Measurements from ENCODE around the gene CALD1. TPM values are rescaled to one million over a fixed set of nuclear protein-coding genes. Genes with fewer than 3 reads are reported as not detected.

Gene CALD1
- total and polyA plus RNA-seq, 4 donors = 48.0 to 226 (median 95.2) TPM

GRCh38 chr7:134777470-134777869 lies 2.0 kb upstream of the CALD1 start:
- no peak for DNase-seq (ENCODE audit: low spot score)
- 80% methylated on average over 3 of the region's 3 CpGs for WGBS
- Histone ChIP-seq H3K27ac (ENCODE audit: low read depth in 1 of 2, low read length in 2 of 2) (peak overlapping the region in 1 of 2 donors; percentile 46), H3K4me3 (ENCODE audit: low read depth in 1 of 3, low read length in 3 of 3) (no peak overlapping the region), H3K36me3 (ENCODE audit: control insufficient read depth in 4 of 4, insufficient read depth in 3 of 4, low read depth in 1 of 4, low read length in 3 of 4) (no peaks in the 10 kb centered on the region), H3K4me1 (ENCODE audit: control insufficient read depth in 4 of 4, insufficient read depth in 4 of 4, low read length in 3 of 4) (peaks cover 0 to 4% (median 0%) of the 10 kb centered on the region in 4 donors), H3K27me3 (ENCODE audit: control insufficient read depth in 4 of 4, insufficient read depth in 4 of 4, low read length in 3 of 4) (no peaks in the 10 kb centered on the region), H3K9ac (ENCODE audit: low read depth in 1 of 2, low read length in 2 of 2) (no peak overlapping the region), H3K9me3 (ENCODE audit: control insufficient read depth in 4 of 4, low read length in 3 of 4) (no peaks in the 10 kb centered on the region)
- TF ChIP-seq REST (IDR thresholded peaks at IDR 0.05) = no peak

GRCh38 chr7:134777908-134778580 lies 1.4 kb upstream of the CALD1 start:
- H3K4me1 ChIP-seq (ENCODE audit: control insufficient read depth in 4 of 4, insufficient read depth in 4 of 4, low read length in 3 of 4) = peaks cover 0 to 4% (median 0%) of the 10 kb centered on the region in 4 donors
- no peak overlapping the region for H3K4me3 ChIP-seq (ENCODE audit: low read depth in 1 of 3, low read length in 3 of 3)
- H3K27ac ChIP-seq (ENCODE audit: low read depth in 1 of 2, low read length in 2 of 2) = peak overlapping the region; percentile 29 to 46
- no peak for TF ChIP-seq MAX (IDR thresholded peaks at IDR 0.05)
- TF ChIP-seq TAF1 (conservative IDR thresholded peaks at IDR 0.05) = no peak
- WGBS = 68% methylated on average over 2 of the region's 2 CpGs
- no peak for DNase-seq (ENCODE audit: low spot score)
- no peak overlapping the region for H3K9ac ChIP-seq (ENCODE audit: low read depth in 1 of 2, low read length in 2 of 2)
- no peaks in the 10 kb centered on the region for H3K36me3 ChIP-seq (ENCODE audit: control insufficient read depth in 4 of 4, insufficient read depth in 3 of 4, low read depth in 1 of 4, low read length in 3 of 4)
- H3K27me3 ChIP-seq (ENCODE audit: control insufficient read depth in 4 of 4, insufficient read depth in 4 of 4, low read length in 3 of 4) = no peaks in the 10 kb centered on the region
- no peaks in the 10 kb centered on the region for H3K9me3 ChIP-seq (ENCODE audit: control insufficient read depth in 4 of 4, low read length in 3 of 4)

GRCh38 chr7:134779741-134780065 lies 269 bp downstream of the CALD1 start:
- Histone ChIP-seq H3K4me1 (ENCODE audit: control insufficient read depth in 4 of 4, insufficient read depth in 4 of 4, low read length in 3 of 4) (peaks cover 0 to 4% (median 0%) of the 10 kb centered on the region in 4 donors), H3K36me3 (ENCODE audit: control insufficient read depth in 4 of 4, insufficient read depth in 3 of 4, low read depth in 1 of 4, low read length in 3 of 4) (no peaks in the 10 kb centered on the region), H3K27me3 (ENCODE audit: control insufficient read depth in 4 of 4, insufficient read depth in 4 of 4, low read length in 3 of 4) (no peaks in the 10 kb centered on the region), H3K9ac (ENCODE audit: low read depth in 1 of 2, low read length in 2 of 2) (peak overlapping the region in 1 of 2 donors; percentile 52), H3K27ac (ENCODE audit: low read depth in 1 of 2, low read length in 2 of 2) (peak overlapping the region; percentile 36 to 53), H3K4me3 (ENCODE audit: low read depth in 1 of 3, low read length in 3 of 3) (peak overlapping the region; percentile 9 to 42 (median 34)), H3K9me3 (ENCODE audit: control insufficient read depth in 4 of 4, low read length in 3 of 4) (no peaks in the 10 kb centered on the region)
- DNase-seq (ENCODE audit: low spot score) = no peak
- WGBS = 14% methylated on average over 4 of the region's 4 CpGs
- TF ChIP-seq HNF4G (IDR thresholded peaks at IDR 0.05) (no peak), ATF3 (IDR thresholded peaks at IDR 0.05) (no peak), ZBTB33 (IDR thresholded peaks at IDR 0.05) (no peak), MAX (IDR thresholded peaks at IDR 0.05) (no peak), TAF1 (conservative IDR thresholded peaks at IDR 0.05) (no peak), SP1 (IDR thresholded peaks at IDR 0.05) (no peak), FOXA2 (IDR thresholded peaks at IDR 0.05) (no peak), RXRA (IDR thresholded peaks at IDR 0.05) (no peak), RAD21 (IDR thresholded peaks at IDR 0.05) (no peak), REST (IDR thresholded peaks at IDR 0.05) (no peak), EGR1 (IDR thresholded peaks at IDR 0.05; ENCODE audit: low read depth in 2 of 2) (no peak), GABPA (IDR thresholded peaks at IDR 0.05 in 1 of 2, conservative IDR thresholded peaks at IDR 0.05 in 1 of 2) (no peak), FOXA1 (IDR thresholded peaks at IDR 0.05) (no peak), NR2F2 (IDR thresholded peaks at IDR 0.05) (no peak), JUND (IDR thresholded peaks at IDR 0.05) (no peak), YY1 (IDR thresholded peaks at IDR 0.05) (no peak)
